ENCODE data around the gene MOCOS. TPM values are rescaled to one million over a fixed set of nuclear protein-coding genes. Genes with fewer than 3 reads are reported as not detected.

Gene MOCOS
- total and polyA plus RNA-seq, 2 of the 8 experiments (the other 6 are each of a cell fraction or from before 2014, with no cell fraction given), result 4.7 to 5.8 TPM

DNA sequence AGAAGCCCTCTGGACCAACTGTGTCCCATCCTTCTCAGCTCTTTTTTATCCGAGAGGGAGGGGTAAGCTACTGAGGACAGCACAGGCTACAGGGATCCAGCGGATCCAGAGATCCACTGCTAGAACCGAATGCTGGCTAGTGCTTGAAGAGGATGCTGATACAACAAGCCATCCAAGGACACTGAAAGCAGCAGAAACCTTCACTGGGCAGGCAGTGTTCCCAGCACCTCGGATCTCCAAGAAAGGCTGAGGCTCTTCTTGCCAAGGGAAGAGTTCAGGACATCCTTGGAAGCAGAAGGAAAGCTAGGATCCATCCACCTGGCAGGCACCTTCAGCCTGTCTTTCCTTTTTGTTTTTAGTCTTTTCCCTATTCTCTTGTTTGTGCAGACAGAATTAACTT lies 97.0 kb downstream of the MOCOS start (continued):
- no peak for TF ChIP-seq CHD7 (IDR thresholded peaks at IDR 0.05; ENCODE audit: insufficient replicate concordance, low read length)
- TF ChIP-seq RBBP5 (IDR thresholded peaks at IDR 0.05; ENCODE audit: borderline replicate concordance, low read depth, low read length), result no peak
- no peak for TF ChIP-seq SP2 (IDR thresholded peaks at IDR 0.05; ENCODE audit: low read length)
- TF ChIP-seq TCF12 (IDR thresholded peaks at IDR 0.05; ENCODE audit: low read depth, low read length), result no peak

Measured in H1 (cell line).